ENCODE data around the gene TMEFF1.

Gene TMEFF1

DNA sequence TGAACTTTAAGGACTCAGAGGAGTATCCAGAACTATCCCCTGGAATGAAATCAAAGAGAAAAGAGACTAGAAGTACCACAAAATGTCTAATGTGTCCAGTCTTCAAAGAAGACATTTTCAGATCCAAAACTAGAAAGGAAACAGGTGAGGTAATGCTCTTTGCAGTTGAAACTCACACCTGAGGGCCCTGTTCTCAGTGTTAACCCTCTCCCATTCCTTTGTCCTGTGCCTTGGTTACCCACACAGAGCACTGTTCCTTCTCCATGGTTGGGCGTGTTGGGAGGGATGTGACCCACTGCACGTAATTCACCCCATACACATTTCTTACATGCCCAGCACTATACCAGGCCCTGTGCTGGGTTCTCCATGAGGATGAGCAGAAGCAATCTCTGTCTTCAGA lies 24.7 kb upstream of the TMEFF1 start:
- no peak for DNase-seq (ENCODE audit: low read depth)

DNA sequence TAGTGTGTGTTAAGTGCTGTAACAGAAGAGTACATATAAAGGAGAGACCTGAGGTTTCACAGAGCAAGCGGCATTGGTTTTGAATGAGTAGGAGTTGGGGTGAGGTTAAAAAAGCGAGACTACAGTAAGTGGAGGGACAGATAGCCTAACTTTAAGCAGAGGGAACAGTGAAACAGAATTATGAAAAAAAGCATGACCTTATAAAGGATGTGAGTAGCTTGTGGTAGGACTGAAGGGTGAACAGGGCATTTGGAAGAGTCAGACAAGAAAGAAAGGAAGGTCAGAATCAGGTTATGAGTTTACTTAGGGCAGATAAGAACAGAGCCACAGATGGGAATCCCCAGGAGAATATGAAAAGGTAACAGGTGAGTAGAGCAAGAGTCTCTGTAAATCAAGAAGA lies 23.5 kb upstream of the TMEFF1 start:
- DNase-seq (ENCODE audit: low read depth): no peak

DNA sequence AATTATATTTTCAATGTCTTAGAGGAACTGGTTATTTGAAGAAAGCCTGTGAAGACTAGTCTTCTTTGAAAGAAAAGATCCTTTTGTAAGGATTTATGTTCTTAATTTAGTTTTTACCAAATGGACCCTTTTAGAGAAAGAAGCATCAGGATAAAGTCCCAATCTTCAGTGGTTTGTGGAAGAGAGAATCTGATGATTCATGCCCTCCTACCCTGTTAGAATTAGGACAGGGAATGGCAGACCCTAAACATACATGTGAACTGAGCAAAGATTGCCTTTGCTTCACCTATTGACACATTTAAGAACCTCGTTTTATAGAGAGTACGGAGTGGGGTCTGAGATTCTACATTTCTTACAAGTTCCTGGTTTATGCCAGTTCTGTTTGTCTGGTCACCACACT lies 20.1 kb upstream of the TMEFF1 start:
- DNase-seq (ENCODE audit: low read depth): no peak

DNA sequence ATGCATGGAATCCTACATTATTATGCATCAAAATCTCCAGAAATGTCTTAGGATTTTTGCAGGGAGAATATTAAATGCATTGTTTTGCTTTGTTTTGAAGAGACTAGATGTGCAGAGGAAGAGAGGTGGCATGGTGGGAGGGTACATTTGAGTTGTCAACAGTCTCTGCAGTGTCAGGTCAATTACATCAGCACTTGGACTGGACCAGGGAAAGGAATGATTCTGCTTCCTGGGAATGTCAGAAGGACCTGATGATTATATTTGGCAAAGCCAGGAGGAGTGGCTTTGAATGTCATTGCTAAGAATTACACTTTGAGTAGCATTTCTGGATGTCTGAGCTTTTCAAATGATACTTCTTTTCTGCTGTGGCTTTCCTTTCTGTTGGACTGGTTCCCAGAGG lies 17.5 kb upstream of the TMEFF1 start:
- no peak for DNase-seq (ENCODE audit: low read depth)

DNA sequence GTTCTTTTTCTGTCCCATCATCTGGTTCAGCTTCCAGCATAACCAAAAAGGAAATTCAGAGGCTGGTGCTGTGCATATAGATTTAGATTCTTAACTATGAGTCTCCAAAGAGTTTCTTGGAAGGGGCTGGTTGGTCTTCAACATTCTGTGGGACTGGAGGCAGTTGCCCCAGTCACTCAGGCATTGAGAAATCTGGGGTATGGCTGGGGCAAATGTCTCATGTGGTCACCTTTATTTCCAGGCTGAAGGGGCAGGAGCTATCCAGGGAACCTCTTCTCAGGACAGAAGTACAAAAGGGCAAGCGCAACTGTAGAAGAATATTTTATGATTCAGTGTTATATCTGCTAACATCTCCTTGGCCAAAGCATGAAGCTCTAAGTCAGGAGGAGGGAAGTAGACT lies 15.4 kb upstream of the TMEFF1 start:
- DNase-seq (ENCODE audit: low read depth): no peak

DNA sequence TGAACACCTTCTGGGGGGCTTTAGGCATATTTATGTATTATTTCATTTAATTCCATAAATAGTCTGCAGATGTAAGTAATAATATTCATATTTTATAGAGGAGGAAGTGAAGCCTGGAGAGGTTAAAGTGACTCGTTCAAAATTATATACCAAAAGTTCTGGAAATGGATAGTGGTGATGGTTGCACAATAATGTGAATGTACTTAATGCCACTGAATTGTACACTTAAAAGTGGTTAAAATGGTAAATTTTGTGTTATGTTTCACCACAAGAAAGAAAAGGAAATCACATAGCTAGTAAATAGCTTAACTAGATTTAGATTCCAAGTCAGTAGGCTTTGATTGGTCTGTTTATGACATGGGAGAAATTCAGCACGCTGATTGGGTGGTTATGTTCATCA lies 13.0 kb upstream of the TMEFF1 start:
- no peak for DNase-seq (ENCODE audit: low read depth)

DNA sequence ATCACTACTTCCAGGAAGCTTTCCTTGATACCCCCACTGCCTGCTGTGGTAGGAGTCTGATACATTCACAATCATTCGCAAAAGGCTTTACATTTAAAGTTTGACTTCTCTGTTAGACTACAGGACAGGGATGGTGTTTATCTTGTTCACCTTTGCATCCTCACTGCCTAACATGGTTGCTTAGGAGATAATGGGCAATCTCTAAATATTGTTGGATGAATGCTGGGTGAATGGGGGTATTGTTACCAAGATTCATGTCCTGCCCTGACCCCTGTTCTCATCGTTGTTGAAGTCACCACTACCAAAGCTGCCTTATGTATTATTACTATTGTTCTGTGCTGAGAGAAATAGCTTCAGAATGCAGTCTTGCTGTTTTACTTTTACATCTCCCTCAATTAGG lies 7.7 kb upstream of the TMEFF1 start:
- DNase-seq (ENCODE audit: low read depth): no peak

DNA sequence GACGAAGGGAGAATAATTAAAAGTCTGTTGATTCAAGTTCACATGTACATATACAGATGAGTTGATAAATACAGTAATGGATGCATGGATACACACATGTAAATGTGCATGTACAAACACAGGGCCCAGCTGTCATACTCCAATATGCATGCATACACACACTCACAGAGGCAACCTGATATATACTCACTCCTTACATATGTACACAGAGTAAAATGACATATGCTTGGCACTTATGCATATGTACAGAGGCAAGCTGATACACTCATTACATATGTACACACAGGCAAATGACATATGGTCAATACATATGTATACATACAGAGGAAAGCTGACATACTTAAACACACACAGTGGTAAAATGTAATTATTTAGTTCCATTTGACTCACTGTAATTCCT lies 7.2 kb upstream of the TMEFF1 start:
- no peak for DNase-seq (ENCODE audit: low read depth)

DNA sequence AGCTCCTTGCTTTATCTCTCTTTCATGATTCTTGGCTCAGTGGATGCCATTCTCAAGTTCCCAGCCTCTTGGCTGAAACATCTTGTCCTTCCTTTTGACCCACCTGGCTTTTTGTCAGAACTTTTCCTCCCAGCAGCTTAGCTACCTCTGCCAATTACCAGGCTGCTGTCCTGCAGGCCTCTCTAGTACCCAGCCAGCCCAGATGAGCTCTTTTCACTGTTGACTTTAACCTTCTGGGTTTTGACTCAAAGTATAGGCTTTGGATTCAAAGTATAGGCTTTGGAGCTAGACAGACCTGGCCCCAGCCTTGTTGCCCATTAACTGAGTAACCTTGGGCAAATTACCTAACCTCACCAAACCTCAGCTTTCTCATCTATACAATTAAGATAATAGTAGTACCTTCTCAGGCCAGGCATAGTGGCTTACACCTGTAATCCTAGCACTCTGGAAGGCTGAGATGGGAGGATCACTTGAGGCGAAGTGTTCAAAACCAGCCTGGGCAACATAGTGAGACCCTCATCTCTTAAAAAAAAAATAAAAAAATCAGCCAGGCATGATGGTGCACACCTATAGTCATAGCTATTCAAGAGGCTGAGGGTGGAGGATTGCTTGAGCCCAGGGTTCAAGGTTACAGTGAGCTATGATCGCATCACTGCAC lies 6.6 kb upstream of the TMEFF1 start:
- DNase-seq (ENCODE audit: low read depth): no peak

DNA sequence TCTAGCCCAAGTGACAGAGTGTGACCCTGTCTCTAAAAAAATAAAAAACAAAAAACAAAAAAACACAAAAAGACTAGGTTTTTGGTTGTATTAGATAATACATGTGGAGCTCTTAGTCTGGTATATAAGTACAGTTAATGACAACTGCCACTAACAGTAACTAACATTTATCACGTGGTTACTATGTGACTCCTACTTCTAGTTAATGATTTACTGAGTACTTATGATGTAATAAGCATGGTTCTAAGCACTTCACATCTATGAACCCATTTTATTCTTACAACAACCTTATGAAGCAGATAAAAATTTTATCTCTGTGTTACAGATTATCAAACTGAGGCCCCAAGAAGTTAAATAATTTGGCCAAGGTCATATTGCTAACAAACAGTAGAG lies 6.1 kb upstream of the TMEFF1 start:
- DNase-seq (ENCODE audit: low read depth): no peak

DNA sequence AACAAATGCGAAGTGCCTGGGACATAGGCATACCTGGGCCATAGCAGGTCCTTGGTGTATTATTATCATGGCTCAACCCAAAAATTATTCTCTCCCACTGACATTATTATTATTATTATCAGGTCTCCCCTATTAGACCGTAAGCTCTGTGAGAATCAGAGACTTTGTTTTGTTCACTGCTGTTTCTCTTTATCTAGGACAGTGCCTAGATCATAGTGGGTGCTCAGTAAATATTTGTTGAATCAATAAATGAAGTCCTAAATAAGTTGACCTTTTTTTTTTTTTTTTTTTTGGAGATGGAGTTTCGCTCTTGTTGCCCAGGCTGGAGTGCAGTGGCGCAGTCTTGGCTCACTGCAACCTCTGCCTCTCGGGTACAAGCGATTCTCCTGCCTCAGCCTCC lies 4.9 kb upstream of the TMEFF1 start:
- no peak for DNase-seq (ENCODE audit: low read depth)

DNA sequence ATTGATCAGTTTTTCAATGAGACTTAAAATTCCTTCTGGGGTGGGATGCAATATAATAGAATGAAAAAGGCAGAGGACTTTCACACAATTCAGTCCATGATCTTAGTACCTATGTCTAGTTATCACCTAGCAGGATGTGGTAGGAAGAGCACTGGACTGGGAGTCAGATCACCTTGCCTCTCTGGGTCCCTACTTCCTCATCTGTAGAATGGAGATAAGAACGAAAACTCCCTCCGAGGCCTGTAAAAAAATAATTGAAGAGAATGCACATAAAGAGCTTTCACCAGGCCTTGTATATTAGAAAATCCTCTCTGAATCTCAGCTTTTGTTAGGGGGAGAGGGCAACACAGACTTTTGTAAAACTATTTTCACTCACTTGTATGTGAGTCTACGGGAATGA lies 681 bp upstream of the TMEFF1 start:
- no peak for DNase-seq (ENCODE audit: low read depth)

DNA sequence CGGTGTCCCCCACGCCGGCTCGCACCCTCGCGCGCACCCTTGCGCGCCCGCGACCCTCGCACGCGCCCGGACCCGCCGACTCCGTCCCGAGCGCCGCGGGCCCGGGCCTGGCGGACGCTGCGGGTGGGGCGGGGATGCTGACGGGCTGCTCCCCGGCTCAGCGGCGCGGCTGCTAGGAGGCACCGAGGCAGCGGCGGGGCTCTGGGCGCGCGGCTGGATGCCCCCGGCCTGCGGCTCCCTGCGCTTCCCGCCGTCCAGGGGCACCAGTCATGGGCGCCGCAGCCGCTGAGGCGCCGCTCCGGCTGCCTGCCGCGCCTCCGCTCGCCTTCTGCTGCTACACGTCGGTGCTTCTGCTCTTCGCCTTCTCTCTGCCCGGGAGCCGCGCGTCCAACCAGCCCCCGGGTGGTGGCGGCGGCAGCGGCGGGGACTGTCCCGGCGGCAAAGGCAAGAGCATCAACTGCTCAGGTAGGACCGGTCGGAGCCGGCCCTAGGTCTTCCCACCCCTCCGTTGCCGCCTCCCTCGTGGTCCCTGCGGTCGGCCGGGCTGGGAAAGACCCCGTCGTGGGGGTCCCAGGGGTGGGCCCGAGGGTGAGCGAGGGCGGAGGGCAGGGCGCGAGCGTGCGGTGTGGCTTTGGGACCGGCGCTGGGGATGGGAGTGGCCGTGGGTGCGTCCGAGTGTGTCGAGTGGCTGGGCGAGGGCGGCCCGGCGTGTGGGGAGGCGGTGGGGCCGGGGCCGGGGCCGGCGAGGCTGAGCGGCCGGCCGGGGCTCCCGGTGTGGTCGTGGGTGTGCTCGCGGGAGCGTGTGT lies 530 bp downstream of the TMEFF1 start:
- DNase-seq (ENCODE audit: low read depth): peak; percentile 3

DNA sequence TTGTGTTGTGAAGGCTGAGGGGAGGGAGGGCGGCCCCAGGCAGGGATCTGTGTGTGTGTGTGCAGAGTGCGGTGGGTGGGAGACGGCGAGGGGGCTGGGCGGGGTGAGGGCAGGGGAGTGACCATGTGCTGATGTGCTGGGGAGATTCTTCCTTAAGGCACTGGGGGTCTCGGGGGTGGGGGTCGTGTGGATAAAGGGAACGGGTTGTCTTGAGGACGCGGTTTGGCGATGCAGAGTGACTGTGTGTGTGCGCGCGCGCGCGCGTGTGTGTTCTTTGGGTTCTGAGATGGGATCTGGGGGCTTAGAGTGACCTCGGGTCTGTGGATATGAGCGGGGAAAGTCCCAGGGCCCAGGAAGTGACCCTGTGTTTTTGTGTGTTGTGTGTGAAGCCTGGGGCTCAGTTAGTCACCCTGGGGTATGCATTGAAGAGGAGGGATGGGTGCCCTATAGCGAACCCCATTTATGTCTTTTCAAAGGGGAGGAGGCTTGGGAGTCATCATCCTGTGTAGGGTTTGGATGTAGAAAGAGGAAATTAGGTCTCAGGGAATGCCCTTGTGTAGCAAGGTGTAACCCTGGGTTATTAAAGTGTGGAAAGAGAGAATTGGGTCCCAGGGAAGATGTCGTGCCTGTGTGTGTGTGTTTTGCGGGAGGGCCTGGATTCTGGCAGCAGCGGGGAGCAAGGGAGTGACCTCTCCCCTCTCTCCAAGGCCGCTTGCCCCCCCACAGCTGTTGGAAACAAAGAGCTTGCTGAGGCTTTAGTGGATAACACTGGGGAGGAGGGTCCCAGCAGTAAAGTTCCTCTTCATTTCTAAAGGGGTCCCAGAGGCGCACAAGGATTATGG lies 1.4 kb downstream of the TMEFF1 start:
- no peak for DNase-seq (ENCODE audit: low read depth)

DNA sequence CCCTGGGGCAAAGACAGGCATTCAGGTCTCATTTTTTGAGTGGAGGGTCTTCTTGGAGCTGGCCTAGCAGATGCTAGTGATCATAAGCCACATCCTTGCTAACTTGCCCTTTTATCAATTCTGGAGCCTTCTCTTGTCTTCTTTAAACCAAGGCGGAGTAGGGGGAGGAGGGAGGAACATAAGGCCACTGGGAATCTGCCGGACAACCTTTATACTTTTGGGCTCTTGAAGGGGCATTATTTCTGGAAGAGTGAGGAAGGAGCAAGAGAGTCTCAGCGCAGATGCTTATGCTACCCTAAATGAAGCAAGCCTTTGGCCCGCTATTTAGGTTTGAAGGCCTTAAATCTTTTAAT lies 2.0 kb downstream of the TMEFF1 start:
- no peak for DNase-seq (ENCODE audit: low read depth)

DNA sequence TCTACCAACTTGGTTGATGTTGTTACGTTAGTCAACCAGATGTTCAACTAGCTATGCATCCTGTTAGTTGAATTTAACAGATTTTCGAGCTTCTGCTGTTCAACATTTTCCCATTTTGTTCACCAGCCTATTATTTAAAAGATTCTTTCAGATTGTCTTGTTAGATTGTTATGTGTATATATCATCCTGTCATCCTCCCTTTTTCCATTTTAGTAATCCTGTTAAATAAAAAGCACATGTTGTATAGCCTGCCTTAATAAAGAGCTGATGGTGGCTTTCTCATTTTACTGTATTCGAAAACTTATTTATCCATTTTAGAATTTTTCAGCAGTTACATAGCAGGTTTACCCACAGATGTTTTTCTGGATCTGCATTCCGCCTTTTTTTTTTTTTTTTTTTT lies 4.3 kb downstream of the TMEFF1 start:
- no peak for DNase-seq (ENCODE audit: low read depth)

DNA sequence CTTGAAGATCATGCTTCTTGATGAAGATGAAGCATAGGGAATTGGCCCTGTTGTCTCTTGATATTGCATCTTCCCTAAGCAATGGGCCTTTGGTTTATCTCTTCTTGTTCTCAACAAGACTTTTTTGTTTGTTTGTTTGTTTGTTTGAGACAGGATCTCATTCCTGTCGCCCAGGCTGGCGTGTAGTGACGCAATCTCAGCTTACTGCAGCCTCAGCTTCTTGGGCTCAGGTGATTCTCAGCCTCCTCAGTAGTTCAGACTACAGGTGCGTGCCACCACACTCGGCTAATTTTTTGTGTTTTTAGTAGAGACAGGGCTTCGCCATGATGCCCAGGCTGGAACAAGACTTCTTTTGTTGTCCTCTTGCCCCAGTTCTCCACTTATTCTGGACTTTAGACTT lies 5.2 kb downstream of the TMEFF1 start:
- no peak for DNase-seq (ENCODE audit: low read depth)

DNA sequence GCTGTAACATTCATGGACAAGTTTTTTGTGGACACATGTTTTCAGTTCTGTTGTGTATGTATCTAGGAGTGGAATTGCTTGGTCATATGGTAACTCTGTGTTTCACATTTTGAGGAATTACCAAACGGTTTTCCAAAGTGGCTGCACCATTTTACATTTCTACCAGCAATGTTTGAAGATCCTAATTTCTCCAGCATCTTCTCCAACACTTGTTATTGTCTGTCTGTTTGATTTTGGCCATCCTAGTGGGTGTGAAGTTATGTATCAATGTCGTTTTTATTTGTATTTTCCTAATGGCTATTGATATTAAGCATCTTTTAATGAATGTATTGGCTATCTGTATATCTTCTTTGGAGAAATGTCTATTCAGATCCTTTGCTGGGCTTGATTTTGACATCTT lies 6.9 kb downstream of the TMEFF1 start:
- DNase-seq (ENCODE audit: low read depth): no peak

DNA sequence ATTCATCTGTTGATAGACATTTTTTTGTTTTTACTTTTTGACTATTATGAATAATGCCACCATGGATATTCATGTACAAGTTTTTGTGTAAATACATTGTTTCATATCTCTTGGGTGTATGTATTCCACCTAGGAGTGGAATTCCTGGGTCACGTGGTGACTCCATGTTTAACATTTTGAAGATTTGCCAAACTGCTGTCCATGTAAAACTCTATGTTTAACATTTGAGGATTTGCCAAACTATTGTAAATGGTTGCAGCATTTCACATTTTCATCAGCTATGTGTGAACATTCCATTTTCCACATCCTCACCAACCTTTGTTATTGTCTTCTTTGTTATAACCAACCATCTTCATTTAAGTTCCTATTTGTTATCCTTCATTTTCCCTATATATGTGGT lies 12.2 kb downstream of the TMEFF1 start:
- no peak for DNase-seq (ENCODE audit: low read depth)

DNA sequence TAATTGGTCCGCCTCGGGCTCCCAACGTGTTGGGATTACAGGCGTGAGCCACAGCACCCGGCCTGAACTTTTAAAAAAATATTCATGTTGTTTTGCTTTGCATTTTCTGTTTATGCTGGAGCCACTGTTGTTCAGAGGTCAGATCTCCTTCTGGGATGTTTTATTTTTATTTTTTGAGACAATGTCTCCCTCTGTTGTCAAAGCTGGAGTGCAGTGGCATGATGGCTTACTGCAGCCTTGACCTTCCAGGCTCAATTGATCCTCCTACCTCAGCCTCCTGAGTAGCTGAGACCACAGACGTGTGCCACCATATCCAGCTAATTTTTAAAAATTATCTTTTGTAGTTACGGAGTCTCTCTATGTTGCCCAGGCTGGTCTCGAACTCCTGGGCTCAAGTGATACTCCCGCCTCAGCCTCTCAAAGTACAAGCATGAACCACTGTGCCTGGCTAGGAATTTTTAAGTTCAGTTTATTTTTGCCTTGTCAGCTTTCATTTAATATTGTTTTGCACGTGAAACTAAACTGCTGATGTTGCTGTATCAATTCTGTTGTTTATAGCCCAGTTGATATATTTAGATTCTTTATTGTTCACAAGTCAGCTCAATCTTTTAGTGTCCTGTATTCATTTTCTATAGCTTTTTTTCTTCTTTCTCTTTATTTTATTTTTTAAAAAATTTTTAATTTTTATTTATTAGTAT lies 13.7 kb downstream of the TMEFF1 start:
- DNase-seq (ENCODE audit: low read depth): no peak

DNA sequence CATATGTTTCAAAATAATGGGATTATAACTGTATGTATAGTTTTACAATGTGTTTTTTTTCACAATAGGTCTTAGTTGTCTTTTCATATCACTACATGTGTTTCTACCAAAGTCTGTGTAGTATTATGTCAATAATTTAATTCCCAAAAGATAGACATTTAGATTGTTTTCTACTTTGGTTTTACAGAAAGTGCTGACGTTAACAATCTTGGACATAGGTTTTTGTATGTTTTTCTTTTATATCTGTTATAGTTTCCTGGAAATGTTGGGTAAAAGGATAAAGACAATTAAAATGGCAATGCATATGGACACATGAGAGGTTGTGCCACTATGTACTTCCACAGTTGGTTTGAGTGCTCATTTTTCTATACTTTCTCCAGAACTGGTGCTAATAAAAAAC lies 15.2 kb downstream of the TMEFF1 start:
- DNase-seq (ENCODE audit: low read depth): no peak

DNA sequence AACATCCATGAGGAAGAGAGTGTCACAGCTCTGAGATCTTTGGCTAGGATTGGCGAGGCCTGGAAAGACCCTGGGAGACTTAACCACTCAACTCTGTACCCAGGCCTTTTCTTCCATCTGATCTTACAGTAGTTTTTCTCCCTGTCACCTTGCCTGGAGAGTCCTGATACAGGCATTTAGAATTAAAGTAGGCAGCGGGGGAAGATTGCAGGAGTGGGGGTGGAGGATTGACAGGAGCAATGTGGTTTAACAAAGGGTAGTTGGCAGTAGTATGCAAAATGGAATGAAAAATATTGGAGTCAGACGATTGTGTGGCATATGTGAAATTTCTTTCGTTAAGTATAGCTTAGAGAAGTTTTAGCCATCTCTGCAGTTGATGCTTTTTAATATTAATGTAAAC lies 16.9 kb downstream of the TMEFF1 start:
- no peak for DNase-seq (ENCODE audit: low read depth)

DNA sequence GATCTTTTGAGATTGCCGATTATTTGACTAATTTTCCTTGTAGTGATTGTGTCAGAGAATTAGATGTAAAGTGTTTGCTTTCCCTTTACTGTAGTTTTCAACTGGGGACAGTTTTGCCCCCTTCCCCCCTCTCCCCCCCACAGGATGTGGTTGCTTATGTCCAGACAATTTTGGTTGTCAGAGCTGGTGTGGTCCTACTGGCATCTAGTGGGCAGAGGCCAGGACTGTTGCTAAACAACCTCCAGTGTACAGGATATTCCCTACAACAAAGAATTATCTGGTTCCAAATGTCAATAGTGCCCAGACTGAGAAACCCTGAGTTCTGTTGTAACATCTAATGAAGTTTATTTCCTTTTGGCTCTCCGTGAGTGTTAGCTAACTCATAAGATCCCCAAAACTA lies 20.0 kb downstream of the TMEFF1 start:
- DNase-seq (ENCODE audit: low read depth): no peak

All from activated T-helper 1 cell treated with Interleukin-2 at 50 U/mL for 16 hours (primary cell).